GM21529 (cell line): ENCODE data around the gene ENOX2.

Experiments
- ATAC-seq: cut with Tn5 transposase; IDR thresholded peaks from one replicate; pipeline ENCODE4 v1.9.1; 2021; ENCODE audit not compliant: unreplicated experiment

ENOX2 gene

GRCh38 chrX:130704053-130705038, 198.7 kb downstream of the ENOX2 start:
- ATAC-seq, result no peak

DNA sequence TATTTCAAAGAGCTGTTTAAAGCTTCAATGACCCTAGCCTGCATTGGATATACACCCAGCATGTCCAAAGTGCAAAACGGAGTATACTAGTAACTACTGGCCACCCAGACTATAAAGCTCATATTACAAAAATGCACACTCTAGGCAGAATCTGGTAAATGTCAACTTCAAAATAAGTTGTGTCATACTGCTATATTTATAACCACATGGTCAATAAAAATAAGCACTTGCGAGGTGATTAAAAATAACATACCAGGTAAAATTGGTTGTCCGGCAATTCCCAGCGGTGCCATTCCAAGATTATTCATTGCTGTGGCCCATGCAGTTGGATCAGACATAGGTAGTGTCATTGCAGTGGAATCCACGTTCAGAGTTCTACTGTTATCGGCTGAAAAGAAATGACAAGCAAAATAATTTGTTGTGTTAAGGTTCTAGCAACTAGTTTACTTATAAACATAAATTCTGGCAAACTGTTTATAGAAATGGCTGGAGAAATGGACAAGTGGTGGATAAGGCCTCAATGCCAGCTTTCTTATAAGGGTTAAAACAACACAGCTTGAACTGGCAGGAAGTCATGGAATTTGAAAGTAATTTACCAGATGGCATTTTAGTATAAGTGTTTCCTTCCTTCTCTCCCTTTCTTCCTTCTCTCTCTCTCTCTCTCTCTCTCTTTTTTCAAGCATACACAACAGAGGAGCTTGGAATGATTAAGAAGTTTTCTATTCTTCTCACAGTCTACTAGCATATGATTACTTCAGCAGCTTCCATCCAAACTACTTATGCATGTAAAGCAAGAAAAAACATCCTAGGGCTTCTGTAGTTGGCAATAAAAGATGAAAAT, 199.9 kb downstream of the ENOX2 start:
- ATAC-seq, result no peak

GRCh38 chrX:130700629-130701028, 202.4 kb downstream of the ENOX2 start:
- ATAC-seq, result no peak

DNA sequence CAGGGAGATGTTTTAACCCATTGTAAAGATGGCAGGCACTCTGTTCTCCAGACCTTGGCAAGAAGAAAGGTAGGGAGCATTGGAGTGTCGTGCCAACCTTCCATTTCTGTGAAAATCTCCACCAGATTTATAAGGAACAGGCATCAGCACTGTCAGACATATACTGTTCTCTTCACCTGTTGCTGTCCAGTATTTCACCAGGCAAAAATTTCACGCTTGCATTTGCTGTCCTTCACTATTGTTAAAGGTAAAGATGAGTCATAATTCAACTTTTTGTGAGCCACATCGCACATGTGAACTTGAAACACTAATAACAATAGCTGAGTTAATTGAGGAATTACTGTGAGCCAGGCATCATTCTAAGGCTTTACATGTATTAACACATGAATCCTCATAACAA, 203.4 kb downstream of the ENOX2 start:
- ATAC-seq, result no peak

GRCh38 chrX:130696542-130696941, 206.5 kb downstream of the ENOX2 start:
- no peak for ATAC-seq

DNA sequence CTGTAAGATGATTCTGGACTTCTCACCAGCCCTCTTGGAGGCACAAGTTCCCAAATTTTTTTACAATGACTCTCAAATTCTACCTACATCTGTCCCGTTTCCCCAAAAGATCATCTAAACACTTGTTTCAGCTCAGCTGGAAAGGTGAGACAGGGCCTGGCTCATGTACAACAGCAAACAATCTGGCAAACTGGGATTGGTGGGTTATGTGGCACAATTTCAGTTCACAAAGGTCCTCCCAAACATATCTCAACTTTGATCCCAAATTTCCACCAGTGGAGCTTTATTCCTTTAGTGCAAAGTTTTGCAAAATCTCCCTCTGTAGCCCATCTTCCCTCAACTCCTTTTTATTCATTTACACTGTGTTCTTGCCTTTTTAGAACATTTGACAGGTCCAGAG, 207.1 kb downstream of the ENOX2 start:
- ATAC-seq, result no peak

DNA sequence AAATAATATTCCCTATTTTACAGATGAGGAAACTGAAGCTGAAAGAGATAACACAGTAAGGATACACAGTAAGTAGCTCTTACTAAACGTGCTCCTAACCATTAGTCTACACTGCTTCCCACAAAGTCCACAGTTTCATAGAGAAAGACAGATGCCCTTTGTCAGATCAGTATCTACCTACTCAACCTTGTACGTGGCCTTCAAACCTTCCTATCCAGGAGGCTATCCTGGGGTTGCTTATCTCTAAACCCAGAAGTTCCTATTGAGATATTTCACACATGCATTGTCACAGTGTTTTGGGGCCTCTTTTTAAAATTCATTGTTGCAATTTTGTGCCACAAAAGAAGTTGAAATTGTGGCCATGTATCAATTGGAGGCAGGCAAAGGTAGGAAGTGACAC, 208.0 kb downstream of the ENOX2 start:
- no peak for ATAC-seq

- ATAC-seq, result no peak
Measured at GRCh38 chrX:130691576-130691975, 211.4 kb downstream of the ENOX2 start.

- no peak for ATAC-seq
Measured at GRCh38 chrX:130688360-130688759, 214.6 kb downstream of the ENOX2 start.

DNA sequence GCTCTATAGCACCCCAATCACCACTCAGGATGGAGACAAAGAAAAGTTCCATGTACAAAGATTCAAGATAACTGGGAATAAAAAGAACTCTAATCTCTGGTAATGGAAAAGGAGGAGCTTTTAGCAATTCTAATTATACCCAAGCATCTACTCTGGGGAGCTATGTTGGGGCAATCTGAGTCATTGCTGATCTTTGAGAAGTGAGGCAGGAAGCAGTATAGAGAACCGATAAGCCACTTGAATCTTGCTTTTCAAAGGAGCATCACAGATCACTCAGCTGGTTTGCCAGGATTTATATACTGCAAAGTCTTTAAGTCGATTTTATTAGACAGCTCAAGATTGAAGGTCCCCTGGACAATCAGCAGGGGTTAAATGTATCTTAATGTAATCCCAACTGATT, 220.0 kb downstream of the ENOX2 start:
- no peak for ATAC-seq

DNA sequence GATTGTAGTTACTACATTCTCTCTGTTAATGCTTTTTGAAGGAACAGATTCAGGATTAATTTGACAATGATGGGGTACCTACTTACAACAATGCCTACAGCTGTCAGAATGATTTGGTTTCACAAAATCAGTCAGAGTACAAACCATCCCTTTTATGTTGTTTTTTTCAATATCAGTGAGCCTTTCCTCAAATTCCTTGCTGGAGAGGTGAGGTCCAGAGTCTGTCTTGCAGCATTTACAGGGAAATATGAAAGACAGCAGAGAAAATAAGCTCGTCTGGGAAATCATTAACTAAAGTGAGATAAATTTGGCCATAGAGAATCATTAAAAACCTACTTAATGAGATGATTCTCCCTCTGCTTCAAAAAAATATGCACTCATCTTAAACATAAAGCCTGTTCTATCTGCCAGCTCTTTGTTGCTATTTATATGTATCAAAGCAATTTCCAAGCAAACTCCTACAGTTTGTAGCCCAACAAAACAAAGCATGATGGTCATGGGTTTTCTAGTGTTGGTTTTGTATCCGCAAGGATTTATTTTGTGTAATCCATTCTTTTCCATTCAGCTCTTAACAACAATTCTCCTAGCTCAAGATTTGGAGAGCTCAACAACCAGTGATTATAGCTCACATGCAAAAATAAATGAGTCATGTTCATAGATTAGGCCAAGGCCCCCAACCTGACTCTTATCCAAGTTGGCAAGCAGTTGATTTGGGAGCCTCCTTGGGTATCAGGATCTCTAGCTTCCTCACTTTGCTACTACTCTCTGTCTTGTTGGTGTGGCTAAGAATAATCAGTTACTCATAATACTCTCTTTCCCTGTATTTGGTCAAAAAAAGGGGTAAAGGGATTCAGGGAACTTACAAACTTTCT, 222.6 kb downstream of the ENOX2 start:
- no peak for ATAC-seq

GRCh38 chrX:130676861-130677260, 226.1 kb downstream of the ENOX2 start:
- ATAC-seq, result no peak

GRCh38 chrX:130672214-130672613, 230.8 kb downstream of the ENOX2 start:
- ATAC-seq, result no peak

DNA sequence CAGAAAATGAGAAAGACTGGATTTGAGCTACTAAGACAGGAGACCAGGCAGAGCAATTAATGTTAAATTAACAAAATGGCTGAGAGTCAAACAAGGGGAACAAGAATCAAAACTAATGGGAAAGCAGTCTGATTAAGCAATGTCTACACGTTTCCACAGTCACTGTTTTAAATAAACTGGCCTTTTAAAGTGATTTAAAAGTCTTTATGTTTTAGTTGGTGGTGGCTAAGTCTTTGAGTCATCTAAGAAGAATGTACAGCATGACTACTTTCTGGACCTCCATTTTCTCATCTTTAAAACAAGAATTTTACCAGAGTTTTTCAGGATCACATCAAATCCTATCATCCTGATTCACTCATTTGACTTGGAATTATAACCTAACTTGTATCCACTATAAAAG, 233.8 kb downstream of the ENOX2 start:
- no peak for ATAC-seq

DNA sequence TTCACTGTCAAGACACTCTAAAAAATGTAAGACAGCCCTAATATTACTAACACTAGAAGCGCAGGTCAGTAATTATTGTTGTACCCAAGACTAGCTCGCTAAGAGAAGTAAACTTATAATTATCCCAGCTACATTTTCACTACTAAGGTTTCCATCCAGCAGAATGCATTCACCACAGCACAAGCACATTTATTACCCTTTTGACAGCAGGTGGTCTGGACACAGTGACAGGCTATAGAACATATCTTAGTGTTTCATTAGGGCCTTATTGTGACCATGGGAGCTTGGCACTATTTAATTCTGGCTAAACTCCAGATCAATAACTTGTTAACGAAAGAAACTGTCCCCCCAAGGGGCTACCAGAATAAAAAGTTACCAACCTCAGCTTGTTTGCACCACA, 237.7 kb downstream of the ENOX2 start:
- no peak for ATAC-seq

DNA sequence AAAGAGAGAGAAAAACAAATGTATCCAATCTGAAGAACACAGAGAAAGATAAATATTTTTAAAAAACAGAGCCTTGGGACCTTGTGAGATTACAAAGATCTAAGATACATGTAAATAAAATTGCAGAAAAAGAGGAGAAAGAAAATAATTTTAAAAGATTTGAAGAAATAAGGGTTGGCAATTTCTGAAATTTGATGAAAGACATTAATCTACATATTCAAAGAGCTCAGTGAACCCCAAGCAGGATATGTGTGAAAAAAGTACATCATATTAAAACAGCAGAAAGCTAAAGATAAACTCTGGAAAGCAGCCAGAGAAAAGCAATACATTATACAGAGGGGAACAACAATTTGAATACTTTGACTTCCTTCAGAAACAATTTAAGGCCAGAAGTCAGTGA, 244.7 kb downstream of the ENOX2 start:
- no peak for ATAC-seq

DNA sequence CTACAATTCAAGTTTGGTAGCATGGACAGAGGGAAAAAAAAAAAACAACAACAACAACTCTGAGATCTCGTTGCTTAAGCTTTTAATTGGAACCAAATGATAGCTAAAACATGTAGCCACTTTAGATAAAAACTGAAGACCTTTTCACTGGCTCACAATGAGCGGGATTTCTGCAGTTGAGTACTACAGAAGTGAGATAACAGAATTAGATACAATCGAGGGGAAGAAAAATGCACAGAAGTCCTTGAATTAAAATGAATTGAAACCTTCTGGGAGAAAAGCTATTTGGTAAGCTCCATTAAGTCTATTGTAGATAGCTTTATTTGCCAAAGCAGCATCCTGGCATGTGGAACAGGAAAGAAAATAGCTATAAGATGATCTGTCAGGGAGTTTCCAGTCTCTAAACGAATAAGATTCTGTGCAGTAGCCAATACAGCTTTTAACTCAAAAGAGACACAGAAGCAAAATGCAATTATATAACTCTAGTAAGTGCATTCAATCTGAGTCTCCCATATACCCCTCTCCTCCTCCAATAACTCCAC, 248.5 kb downstream of the ENOX2 start:
- ATAC-seq, result no peak

GRCh38 chrX:130652824-130653578, 250.0 kb downstream of the ENOX2 start:
- no peak for ATAC-seq

DNA sequence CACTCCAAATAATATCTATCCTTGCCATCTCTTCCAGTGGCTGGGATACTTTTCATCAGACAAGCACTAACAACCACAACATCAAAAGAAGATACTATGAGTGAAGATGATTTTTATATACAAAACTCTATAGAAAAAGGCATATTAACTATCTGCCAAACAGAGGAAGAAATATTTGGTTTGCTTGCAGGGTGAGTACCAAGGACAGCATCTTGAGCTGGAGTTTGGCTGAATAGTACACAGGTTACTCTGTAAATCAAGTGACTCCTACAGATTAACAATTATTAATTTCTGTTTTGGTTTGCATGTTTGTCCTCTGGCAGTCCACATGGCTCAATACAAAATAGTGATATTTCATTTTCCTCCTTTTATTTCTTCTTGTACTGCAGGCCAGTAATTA, 253.3 kb downstream of the ENOX2 start:
- no peak for ATAC-seq

DNA sequence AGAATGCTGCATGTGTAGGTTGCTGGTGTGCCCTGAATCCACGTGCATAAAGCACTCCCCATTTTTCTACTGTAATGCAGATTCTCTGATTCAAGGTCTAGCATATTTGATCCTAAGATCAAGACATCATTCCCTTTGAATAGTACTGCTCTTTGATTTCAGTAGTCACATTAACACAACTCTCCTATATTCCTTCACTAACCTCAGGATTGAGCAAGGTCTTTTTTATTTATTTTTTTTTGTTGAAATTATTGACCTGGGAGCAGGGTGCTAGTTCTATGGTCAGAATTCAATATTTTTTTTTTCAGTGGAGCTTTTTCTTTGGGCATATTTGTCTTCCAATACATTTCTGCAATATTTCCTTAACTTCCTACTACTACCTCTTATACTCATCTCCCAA, 255.5 kb downstream of the ENOX2 start:
- ATAC-seq, result no peak
